WTC11 (cell line): ENCODE results near the gene KRT86. TPM values are rescaled to one million over a fixed set of nuclear protein-coding genes. Genes with fewer than 3 reads are reported as not detected.

Source experiments
- ATAC-seq: fragments of 200-7000 bp; cut with Tn5 transposase; 2 replicates; pipeline ENCODE4 v1.10.0; 2021; ENCODE audit warnings: mild to moderate bottlenecking, moderate library complexity
- CTCF ChIA-PET: fragments of 300-600 bp; sonication (Branson Sonifier 250); formaldehyde crosslinking; loops from one replicate; lab custom pipeline; 2021; ENCODE audit warnings: antibody characterized with exemption; lab: Charles Lee
- POLR2A ChIA-PET: fragments of 350-600 bp; sonication (Branson Sonifier 250); formaldehyde crosslinking; loops from one replicate; lab custom pipeline; 2021; ENCODE audit warnings: antibody characterized with exemption; lab: Charles Lee
- DNase-seq: peaks from one replicate; pipeline ENCODE4 v3.0.0; 2021; ENCODE audit warnings: low spot score
- H3K27ac Mint-ChIP-seq: 2 replicates; pipeline ENCODE4 v1.8.0; 2021; ENCODE audit warnings: mixed read lengths
- H3K27me3 Mint-ChIP-seq: 2 replicates; pipeline ENCODE4 v1.8.0; 2021; ENCODE audit warnings: low read depth, mild to moderate bottlenecking, moderate library complexity, mixed read lengths
- H3K36me3 Mint-ChIP-seq: 2 replicates; pipeline ENCODE4 v1.8.0; 2021; ENCODE audit warnings: mixed read lengths
- H3K4me1 Mint-ChIP-seq: 2 replicates; pipeline ENCODE4 v1.8.0; 2022; ENCODE audit warnings: mixed read lengths
- H3K4me3 Mint-ChIP-seq: 2 replicates; pipeline ENCODE4 v1.8.0; 2021; ENCODE audit warnings: mild to moderate bottlenecking, moderate library complexity, mixed read lengths
- H3K9me3 Mint-ChIP-seq: 2 replicates; pipeline ENCODE4 v1.8.0; 2021; ENCODE audit warnings: mixed read lengths
- AR ChIP-seq: fragments of 250-450 bp; sonication (Bioruptor Pico); IDR thresholded peaks from 2 replicates; pipeline ENCODE4 v1.9.0; 2021; ENCODE audit warnings: mild to moderate bottlenecking
- ATF2 ChIP-seq: sonication (generic); formaldehyde crosslinking; IDR thresholded peaks from 2 replicates; pipeline ENCODE4 v1.8.1; 2022; ENCODE audit warnings: low read depth, missing genetic modification reagents, borderline replicate concordance
- ELF4 ChIP-seq: sonication (generic); formaldehyde crosslinking; IDR thresholded peaks from 2 replicates; pipeline ENCODE4 v1.8.1; 2022; ENCODE audit warnings: low read depth, mild to moderate bottlenecking, moderate library complexity, missing genetic modification reagents
- FOXP1 ChIP-seq: sonication (generic); formaldehyde crosslinking; IDR thresholded peaks from 2 replicates; pipeline ENCODE4 v1.8.0; 2022; ENCODE audit warnings: missing genetic modification reagents, mild to moderate bottlenecking, moderate library complexity, borderline replicate concordance
- GRHL2 ChIP-seq: fragments of 250-450 bp; sonication (Bioruptor Pico); IDR thresholded peaks from 2 replicates; pipeline ENCODE4 v1.8.0; 2022; ENCODE audit warnings: mild to moderate bottlenecking, moderate library complexity; ENCODE audit not compliant: insufficient replicate concordance, severe bottlenecking
- HMGXB4 ChIP-seq: sonication (generic); formaldehyde crosslinking; IDR thresholded peaks from 2 replicates; pipeline ENCODE4 v1.8.1; 2023; ENCODE audit warnings: mild to moderate bottlenecking, moderate library complexity, missing genetic modification reagents
- IRF2 ChIP-seq: sonication (generic); formaldehyde crosslinking; IDR thresholded peaks from 2 replicates; pipeline ENCODE4 v1.8.0; 2022; ENCODE audit warnings: low read depth, missing genetic modification reagents, borderline replicate concordance
- MXD4 ChIP-seq: fragments of 250-450 bp; sonication (Bioruptor Pico); IDR thresholded peaks from 2 replicates; pipeline ENCODE4 v1.8.0; 2021; ENCODE audit warnings: mild to moderate bottlenecking, moderate library complexity, borderline replicate concordance
- NFATC4 ChIP-seq: fragments of 250-450 bp; sonication (Bioruptor Pico); IDR thresholded peaks from 2 replicates; pipeline ENCODE4 v1.9.0; 2021; ENCODE audit warnings: mild to moderate bottlenecking
- RELA ChIP-seq: sonication (generic); formaldehyde crosslinking; IDR thresholded peaks from 2 replicates; pipeline ENCODE4 v1.8.1; 2022; ENCODE audit warnings: missing genetic modification reagents, mild to moderate bottlenecking, borderline replicate concordance
- SMAD4 ChIP-seq: sonication (generic); formaldehyde crosslinking; IDR thresholded peaks from 2 replicates; pipeline ENCODE4 v1.8.0; 2022; ENCODE audit warnings: mild to moderate bottlenecking, missing genetic modification reagents
- STAT6 ChIP-seq: sonication (generic); formaldehyde crosslinking; conservative IDR thresholded peaks from 2 replicates; pipeline ENCODE4 v1.8.1; 2023; ENCODE audit warnings: mild to moderate bottlenecking, low read depth, missing genetic modification reagents, moderate library complexity
- TEAD1 ChIP-seq: sonication (generic); formaldehyde crosslinking; IDR thresholded peaks from 2 replicates; pipeline ENCODE4 v1.8.0; 2022; ENCODE audit warnings: mild to moderate bottlenecking, missing genetic modification reagents
- ZNF232 ChIP-seq: sonication (generic); formaldehyde crosslinking; IDR thresholded peaks from 2 replicates; pipeline ENCODE4 v1.8.0; 2022; ENCODE audit warnings: mild to moderate bottlenecking, missing genetic modification reagents
- ZNF396 ChIP-seq: fragments of 250-450 bp; sonication (Bioruptor Pico); IDR thresholded peaks from 2 replicates; pipeline ENCODE4 v1.8.0; 2021; ENCODE audit warnings: mild to moderate bottlenecking, moderate library complexity, borderline replicate concordance
- ZNF423 ChIP-seq: fragments of 250-450 bp; sonication (Bioruptor Pico); IDR thresholded peaks from 2 replicates; pipeline ENCODE4 v2.1.2; 2022; ENCODE audit warnings: mild to moderate bottlenecking, moderate library complexity
- ZNF512 ChIP-seq: sonication (generic); formaldehyde crosslinking; IDR thresholded peaks from 2 replicates; pipeline ENCODE4 v1.8.1; 2022; ENCODE audit warnings: missing genetic modification reagents, borderline replicate concordance
- total RNA-seq: library from RNA; stranded (reverse); gene quantifications from 3 replicates; pipeline ENCODE4 v1.2.3, GENCODE V29; 2021

The KRT86 gene
- total RNA-seq, 1 experiment from 2014 or later: 0.11 TPM

GRCh38 chr12:52244615-52244994 lies 29.8 kb upstream of the KRT86 start:
- Mint-ChIP-seq H3K4me3 (no peak overlapping the region), H3K36me3 (no peaks in the 10 kb centered on the region), H3K27me3 (peaks cover 15% of the 10 kb centered on the region), H3K4me1 (peaks cover 35% of the 10 kb centered on the region), H3K9me3 (no peaks in the 10 kb centered on the region), H3K27ac (no peak overlapping the region)
- ChIA-PET CTCF (interaction anchor here (1.1 to 4.9 kb wide), 5 partner anchors 23 to 635 kb away, joined by 4 to 33 read pairs (median 9); no protein-coding TSS in a partner anchor), POLR2A (interaction anchor here (1.1 kb wide), 1 partner anchor 12 kb away, joined by 3 read pairs; the partner anchor contains the start of gene KRT7)
- TF ChIP-seq TEAD1 (CRISPR knock-in tag): no peak
- TF ChIP-seq STAT6 (CRISPR knock-in tag): no peak
- TF ChIP-seq ZNF232 (CRISPR knock-in tag): no peak
- TF ChIP-seq MXD4 (CRISPR knock-in tag): no peak
- no peak for TF ChIP-seq ELF4 (CRISPR knock-in tag)
- DNase-seq: no peak
- no peak for ATAC-seq

GRCh38 chr12:52245259-52245961 lies 29.0 kb upstream of the KRT86 start:
- H3K4me1 Mint-ChIP-seq: peaks cover 40% of the 10 kb centered on the region
- ChIA-PET CTCF (interaction anchor here (0.5 to 4.9 kb wide), 11 partner anchors 12 to 634 kb away, joined by 3 to 33 read pairs (median 5); partner anchors contain the start of gene KRT7), POLR2A (interaction anchor here (0.6 to 1.1 kb wide), 3 partner anchors 13 to 33 kb away, joined by 3 to 5 read pairs (median 3); partner anchors contain the start of gene KRT7)
- ATAC-seq (no peak), DNase-seq (no peak)
- no peak overlapping the region for H3K4me3 Mint-ChIP-seq
- TF ChIP-seq RELA (CRISPR knock-in tag) (no peak), GRHL2 (no peak), FOXP1 (no peak), AR (CRISPR knock-in tag) (no peak), IRF2 (CRISPR knock-in tag) (no peak), HMGXB4 (CRISPR knock-in tag) (no peak)
- no peak overlapping the region for H3K27ac Mint-ChIP-seq
- H3K9me3 Mint-ChIP-seq: no peaks in the 10 kb centered on the region
- H3K36me3 Mint-ChIP-seq: no peaks in the 10 kb centered on the region
- peaks cover 21% of the 10 kb centered on the region for H3K27me3 Mint-ChIP-seq

- H3K36me3 Mint-ChIP-seq: no peaks in the 10 kb centered on the region
- no peak overlapping the region for H3K4me3 Mint-ChIP-seq
- ChIA-PET CTCF (interaction anchor here (0.5 to 4.9 kb wide), 13 partner anchors 12 to 633 kb away, joined by 3 to 33 read pairs (median 4); partner anchors contain the start of gene KRT7), POLR2A (interaction anchor here (0.6 to 1.0 kb wide), 2 partner anchors 32 to 34 kb away, joined by 3 to 5 read pairs; no protein-coding TSS in a partner anchor)
- TF ChIP-seq ATF2: no peak
- no peak for TF ChIP-seq NFATC4 (CRISPR knock-in tag)
- TF ChIP-seq ZNF512: no peak
- no peak for TF ChIP-seq ZNF423 (CRISPR knock-in tag)
- TF ChIP-seq ZNF396 (CRISPR knock-in tag): no peak
- no peak for TF ChIP-seq SMAD4
- ATAC-seq: no peak
- no peaks in the 10 kb centered on the region for H3K9me3 Mint-ChIP-seq
- no peak overlapping the region for H3K27ac Mint-ChIP-seq
- DNase-seq: no peak
- H3K27me3 Mint-ChIP-seq: peaks cover 28% of the 10 kb centered on the region
- peaks cover 40% of the 10 kb centered on the region for H3K4me1 Mint-ChIP-seq
Measured at GRCh38 chr12:52245962-52246569, 28.4 kb upstream of the KRT86 start.
